ENCODE data around the gene SMPDL3A. TPM values are rescaled to one million over a fixed set of nuclear protein-coding genes. Genes with fewer than 3 reads are reported as not detected.

Gene SMPDL3A
- total and polyA plus RNA-seq, 2 of the 8 experiments (the other 6 are each of a cell fraction or from before 2014, with no cell fraction given): 3.5 to 3.9 TPM

- TF ChIP-seq CHD7 (IDR thresholded peaks at IDR 0.05; ENCODE audit: insufficient replicate concordance, low read length) (no peak), SP1 (IDR thresholded peaks at IDR 0.05; ENCODE audit: low read depth, low read length) (0 out of 2 replicates have a peak, but pooled peaks have one; percentile 23), BRCA1 (IDR thresholded peaks at IDR 0.05; ENCODE audit: low read depth, low read length) (no peak), ASH2L (IDR thresholded peaks at IDR 0.05; ENCODE audit: low read length) (peak; percentile 5)
These were observed 9.9 kb upstream of the SMPDL3A start (continued) for GRCh38 chr6:122778985-122779661.

Measured in H1 (cell line).